Neuron (in vitro differentiated cells): Measurements from ENCODE around the gene IPO13.

ENCODE experiments used
- H2AFZ ChIP-seq: one replicate; pipeline ENCODE4 v1.6.1; 2013; ENCODE audit warnings: low read depth, mild to moderate bottlenecking, inconsistent platforms, low read length, moderate library complexity
- H3K27me3 ChIP-seq: one replicate; pipeline ENCODE4 v1.6.1; 2013; ENCODE audit warnings: low read length; ENCODE audit not compliant: insufficient read depth
- H3K36me3 ChIP-seq: one replicate; pipeline ENCODE4 v1.6.1; 2013; ENCODE audit warnings: low read length; ENCODE audit not compliant: insufficient read depth
- H3K4me1 ChIP-seq: one replicate; pipeline ENCODE4 v1.6.1; 2013; ENCODE audit warnings: low read length; ENCODE audit not compliant: insufficient read depth
- H3K4me3 ChIP-seq: 2 replicates; pipeline ENCODE4 v1.5.1; 2013; ENCODE audit warnings: mild to moderate bottlenecking, low read length, moderate library complexity
- H3K9me3 ChIP-seq: one replicate; pipeline ENCODE4 v1.6.1; 2013; ENCODE audit warnings: low read length

IPO13 gene

DNA sequence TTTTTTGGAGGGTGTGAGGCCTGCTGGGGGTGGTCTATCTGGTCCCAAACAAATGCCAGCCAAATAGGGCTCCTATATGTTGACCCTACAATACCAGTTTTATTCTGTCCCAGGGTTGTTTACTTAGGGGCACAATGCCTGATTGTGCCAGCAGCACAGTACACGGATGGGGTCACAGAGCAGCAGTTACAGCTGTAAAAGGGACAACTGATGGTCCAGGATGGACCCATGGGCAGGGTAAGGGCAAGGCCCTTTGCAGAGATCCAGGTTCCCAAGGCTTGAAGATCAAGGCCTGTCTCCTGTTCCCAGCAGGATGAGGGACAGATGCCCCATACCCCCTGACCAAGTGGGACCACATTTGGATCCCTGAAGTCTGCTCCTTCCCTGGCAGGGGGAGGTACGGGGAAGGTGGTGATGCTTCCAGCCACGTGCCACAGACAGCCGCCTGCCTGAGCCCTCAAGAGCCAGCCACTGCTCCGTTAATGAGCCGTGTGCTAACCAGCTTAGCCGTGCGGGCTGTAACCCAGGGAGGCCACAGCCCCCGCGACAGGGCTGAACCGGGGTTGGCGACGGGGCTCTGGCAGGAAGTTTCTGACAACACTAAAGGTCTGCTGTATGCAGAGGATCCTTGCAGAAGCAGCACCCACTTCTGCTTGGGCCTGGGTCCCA, 66.3 kb downstream of the IPO13 start:
- H3K4me1 ChIP-seq: peaks cover 27% of the 10 kb centered on the region
- no peak overlapping the region for H3K4me3 ChIP-seq
- no peaks in the 10 kb centered on the region for H3K27me3 ChIP-seq
- H3K9me3 ChIP-seq: no peaks in the 10 kb centered on the region
- no peak overlapping the region for H2AFZ ChIP-seq
- H3K36me3 ChIP-seq: no peaks in the 10 kb centered on the region

DNA sequence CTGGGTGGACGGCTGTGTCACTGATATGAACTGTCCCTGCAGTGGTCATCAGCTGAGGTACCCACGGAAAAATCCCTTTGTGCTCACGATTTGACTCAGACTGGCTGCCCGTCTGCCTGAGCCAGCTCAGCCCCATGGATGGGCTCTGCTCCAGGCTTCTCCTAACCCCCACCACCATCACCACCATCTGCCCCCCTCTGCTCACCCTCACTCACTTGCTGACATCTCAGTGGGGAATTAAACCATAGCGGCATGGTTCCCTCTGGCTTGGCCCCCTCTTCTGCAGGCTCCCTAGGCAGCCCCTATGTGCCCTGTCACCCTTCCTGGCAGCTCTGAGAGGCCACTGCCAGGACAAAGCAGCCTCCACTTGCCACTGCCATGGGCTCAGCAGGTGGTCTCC, 67.2 kb downstream of the IPO13 start:
- H3K4me3 ChIP-seq: no peak overlapping the region
- no peaks in the 10 kb centered on the region for H3K27me3 ChIP-seq
- H3K4me1 ChIP-seq: peaks cover 27% of the 10 kb centered on the region
- H3K9me3 ChIP-seq: no peaks in the 10 kb centered on the region
- no peak overlapping the region for H2AFZ ChIP-seq
- H3K36me3 ChIP-seq: no peaks in the 10 kb centered on the region

GRCh38 chr1:44014365-44015104, 67.8 kb downstream of the IPO13 start:
- Histone ChIP-seq H3K4me3 (no peak overlapping the region), H2AFZ (no peak overlapping the region)

DNA sequence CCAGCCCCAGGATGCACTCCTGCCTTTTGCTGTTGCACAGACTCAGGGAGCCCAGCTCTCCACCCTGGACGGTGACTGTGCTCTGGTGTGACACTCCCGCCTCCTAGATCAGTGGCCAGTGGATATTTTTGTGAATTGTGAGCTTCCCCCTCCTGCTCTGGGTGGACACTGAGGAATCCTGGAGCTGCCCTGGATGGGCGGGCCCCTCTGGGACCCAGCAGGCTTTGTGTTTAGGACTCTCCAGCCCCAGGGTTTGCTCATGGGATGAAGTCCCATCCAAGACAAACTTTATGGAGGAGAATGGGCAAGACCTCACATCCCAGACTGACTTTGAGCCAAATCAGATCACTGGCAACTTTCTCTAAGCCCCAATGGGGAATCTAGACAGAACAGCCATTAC, 68.5 kb downstream of the IPO13 start:
- H3K36me3 ChIP-seq: no peaks in the 10 kb centered on the region
- H3K27me3 ChIP-seq: no peaks in the 10 kb centered on the region
- no peak overlapping the region for H2AFZ ChIP-seq
- H3K9me3 ChIP-seq: no peaks in the 10 kb centered on the region
- no peak overlapping the region for H3K4me3 ChIP-seq
- H3K4me1 ChIP-seq: peaks cover 27% of the 10 kb centered on the region

More at GRCh38 chr1:44014365-44015104, 67.8 kb downstream of the IPO13 start:
- no peaks in the 10 kb centered on the region for H3K27me3 ChIP-seq
- H3K36me3 ChIP-seq: no peaks in the 10 kb centered on the region
- H3K9me3 ChIP-seq: no peaks in the 10 kb centered on the region
- peaks cover 27% of the 10 kb centered on the region for H3K4me1 ChIP-seq

GRCh38 chr1:44016041-44016889, 69.5 kb downstream of the IPO13 start:
- Histone ChIP-seq H3K4me3 (no peak overlapping the region), H3K9me3 (no peaks in the 10 kb centered on the region), H3K36me3 (no peaks in the 10 kb centered on the region)

GRCh38 chr1:44016890-44017400, 70.2 kb downstream of the IPO13 start:
- Histone ChIP-seq H3K4me1 (peaks cover 27% of the 10 kb centered on the region), H3K27me3 (no peaks in the 10 kb centered on the region), H3K36me3 (no peaks in the 10 kb centered on the region), H3K9me3 (no peaks in the 10 kb centered on the region), H2AFZ (no peak overlapping the region), H3K4me3 (no peak overlapping the region)

More at GRCh38 chr1:44016041-44016889, 69.5 kb downstream of the IPO13 start:
- Histone ChIP-seq H3K4me1 (peaks cover 27% of the 10 kb centered on the region), H3K27me3 (no peaks in the 10 kb centered on the region), H2AFZ (no peak overlapping the region)
